ENCODE results near the gene DUSP8.

DNA sequence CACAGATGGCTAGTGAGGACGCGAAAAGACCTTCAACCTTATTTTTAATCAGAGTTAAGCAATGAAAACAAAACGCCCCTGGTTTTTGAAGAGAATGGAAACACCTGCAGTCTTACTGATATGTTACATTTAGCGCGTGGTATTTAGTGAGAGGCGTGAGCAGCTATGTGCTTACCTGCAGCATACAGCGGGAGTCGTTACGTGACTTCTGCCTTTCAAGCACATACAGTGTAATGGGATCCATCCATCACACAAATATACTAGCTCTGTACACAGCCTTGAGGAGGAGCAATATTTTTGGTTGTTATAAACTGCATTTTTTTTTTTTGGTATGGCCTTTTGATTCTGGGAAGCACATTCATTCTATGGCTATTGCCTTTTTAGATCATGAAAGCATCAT, 20.6 kb upstream of the DUSP8 start:
- TF ChIP-seq, protein P1, sequence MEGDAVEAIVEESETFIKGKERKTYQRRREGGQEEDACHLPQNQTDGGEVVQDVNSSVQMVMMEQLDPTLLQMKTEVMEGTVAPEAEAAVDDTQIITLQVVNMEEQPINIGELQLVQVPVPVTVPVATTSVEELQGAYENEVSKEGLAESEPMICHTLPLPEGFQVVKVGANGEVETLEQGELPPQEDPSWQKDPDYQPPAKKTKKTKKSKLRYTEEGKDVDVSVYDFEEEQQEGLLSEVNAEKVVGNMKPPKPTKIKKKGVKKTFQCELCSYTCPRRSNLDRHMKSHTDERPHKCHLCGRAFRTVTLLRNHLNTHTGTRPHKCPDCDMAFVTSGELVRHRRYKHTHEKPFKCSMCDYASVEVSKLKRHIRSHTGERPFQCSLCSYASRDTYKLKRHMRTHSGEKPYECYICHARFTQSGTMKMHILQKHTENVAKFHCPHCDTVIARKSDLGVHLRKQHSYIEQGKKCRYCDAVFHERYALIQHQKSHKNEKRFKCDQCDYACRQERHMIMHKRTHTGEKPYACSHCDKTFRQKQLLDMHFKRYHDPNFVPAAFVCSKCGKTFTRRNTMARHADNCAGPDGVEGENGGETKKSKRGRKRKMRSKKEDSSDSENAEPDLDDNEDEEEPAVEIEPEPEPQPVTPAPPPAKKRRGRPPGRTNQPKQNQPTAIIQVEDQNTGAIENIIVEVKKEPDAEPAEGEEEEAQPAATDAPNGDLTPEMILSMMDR (conservative IDR thresholded peaks at IDR 0.05), result no peak
- no peak for TF ChIP-seq EZH2 (IDR thresholded peaks at IDR 0.05; ENCODE audit: low read depth)
